ENCODE data around the gene MANBA.
A peak's percentile ranks its signal among the peaks of the same experiment; 100 is the strongest.
"Not testable (repeated sequence)": the region's sequence is repeated elsewhere in the genome, so short reads cannot be mapped to it uniquely, and the experiment has no call there.

The MANBA gene

GRCh38 chr4:102619021-102619420, 141.7 kb downstream of the MANBA start:
- DNase-seq: not testable (repeated sequence)

GRCh38 chr4:102616636-102617035, 144.1 kb downstream of the MANBA start:
- no peak for DNase-seq

DNA sequence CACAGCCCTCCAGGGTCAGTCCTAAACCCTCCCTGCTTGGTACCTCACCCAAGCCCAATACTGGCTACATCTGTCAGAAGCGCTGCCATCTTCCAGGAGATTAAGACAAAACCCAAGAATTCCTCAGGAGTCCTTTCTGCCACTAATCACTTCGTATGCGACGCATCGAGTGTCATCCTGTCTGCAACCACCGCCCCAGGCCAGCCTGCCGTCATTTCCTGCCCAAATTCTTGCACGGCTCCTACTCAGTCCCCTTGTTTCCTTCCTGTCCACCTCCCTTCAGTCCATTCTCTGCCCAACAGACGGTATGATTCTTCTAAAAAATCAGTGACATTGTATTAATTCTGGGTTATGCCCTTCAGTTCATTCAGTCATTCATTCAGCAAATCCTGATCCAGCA, 146.0 kb downstream of the MANBA start:
- DNase-seq: no peak

DNA sequence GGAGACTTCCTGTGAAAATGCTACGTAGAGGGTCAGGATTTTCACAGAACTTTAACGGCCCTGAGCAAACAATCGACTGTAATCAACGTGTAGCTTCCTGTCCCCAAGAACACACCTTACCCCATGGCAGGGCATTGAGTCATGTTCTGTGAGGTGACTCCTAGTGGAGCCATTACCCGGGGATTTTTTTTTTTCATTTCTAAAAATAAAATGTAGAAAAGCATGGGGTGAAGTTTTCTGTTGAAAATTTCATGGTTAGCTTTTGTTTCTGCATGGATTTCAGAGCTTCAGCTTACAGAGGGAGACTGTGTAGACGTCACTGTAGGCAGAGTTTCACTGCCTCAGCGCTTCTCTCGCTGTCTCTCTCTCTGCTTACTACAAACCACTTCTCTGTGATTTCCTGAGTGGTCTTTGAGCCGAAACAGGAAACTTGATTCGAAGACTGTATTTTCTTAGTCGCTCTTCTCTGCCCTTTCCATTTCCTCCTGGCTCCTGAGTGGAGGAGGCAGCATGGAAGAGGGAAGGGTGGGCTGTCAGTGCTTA, 147.9 kb downstream of the MANBA start:
- DNase-seq: peak; percentile 34

- no peak for DNase-seq
Measured at GRCh38 chr4:102612210-102612609, 148.6 kb downstream of the MANBA start.

GRCh38 chr4:102610476-102610875, 150.3 kb downstream of the MANBA start:
- no peak for DNase-seq

- no peak for DNase-seq
Measured at GRCh38 chr4:102610007-102610406, 150.8 kb downstream of the MANBA start.

GRCh38 chr4:102608190-102608589, 152.6 kb downstream of the MANBA start:
- no peak for DNase-seq

GRCh38 chr4:102606846-102607450, 153.8 kb downstream of the MANBA start:
- no peak for DNase-seq

GRCh38 chr4:102606261-102606660, 154.5 kb downstream of the MANBA start:
- DNase-seq: no peak

- DNase-seq: no peak
Measured at GRCh38 chr4:102604222-102604940, 156.4 kb downstream of the MANBA start.

- no peak for DNase-seq
Measured at GRCh38 chr4:102601586-102602227, 159.1 kb downstream of the MANBA start.

DNA sequence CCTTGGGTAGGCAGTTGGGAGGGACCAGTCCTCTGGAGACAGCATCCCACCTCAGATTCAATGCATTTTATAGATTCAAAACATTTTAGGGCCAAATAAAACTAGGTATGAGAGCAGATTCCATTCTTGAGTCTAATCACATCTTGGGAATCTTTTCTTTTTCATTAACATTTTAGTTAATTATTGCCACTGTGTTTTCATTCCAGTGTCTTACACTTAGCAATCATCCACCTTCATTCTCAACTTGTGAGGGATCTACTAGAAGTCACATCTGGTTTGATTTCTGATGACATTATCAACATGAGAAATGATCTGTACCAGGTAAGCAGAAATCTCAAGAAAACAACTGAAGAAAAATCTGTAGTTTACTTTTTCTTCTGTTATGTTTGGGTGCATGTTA, 160.1 kb downstream of the MANBA start:
- DNase-seq: no peak

GRCh38 chr4:102599886-102600285, 160.9 kb downstream of the MANBA start:
- no peak for DNase-seq

GRCh38 chr4:102599455-102599854, 161.3 kb downstream of the MANBA start:
- DNase-seq: no peak

DNA sequence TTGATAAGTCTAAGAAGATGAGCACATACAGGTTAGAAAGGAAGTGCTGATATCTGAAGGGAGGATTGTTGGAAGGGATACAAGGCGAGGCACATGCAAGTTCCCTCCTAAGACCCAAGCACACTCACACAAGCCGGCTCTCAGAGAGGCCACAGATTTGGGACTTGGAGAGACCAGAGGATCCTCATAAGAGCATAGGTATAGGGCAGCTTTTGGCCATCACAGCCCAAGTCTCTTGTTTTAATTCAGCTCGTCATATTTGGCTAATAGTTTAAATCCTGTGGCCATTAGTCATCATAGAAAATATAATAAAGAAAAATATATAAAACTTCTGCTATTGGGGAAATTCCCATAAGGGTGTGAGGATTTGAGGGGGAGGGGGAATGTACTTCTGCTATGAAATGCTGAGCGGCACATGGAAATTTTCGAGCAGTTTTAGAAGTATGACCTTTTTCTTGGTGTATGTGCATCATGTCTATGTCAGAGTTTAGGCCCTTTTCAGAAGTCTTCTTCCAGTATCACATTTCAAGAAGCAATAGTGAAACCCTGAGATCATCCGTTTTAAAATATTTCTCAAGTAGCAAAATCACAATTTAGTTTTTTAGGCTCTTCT, 161.9 kb downstream of the MANBA start:
- DNase-seq: no peak

DNA sequence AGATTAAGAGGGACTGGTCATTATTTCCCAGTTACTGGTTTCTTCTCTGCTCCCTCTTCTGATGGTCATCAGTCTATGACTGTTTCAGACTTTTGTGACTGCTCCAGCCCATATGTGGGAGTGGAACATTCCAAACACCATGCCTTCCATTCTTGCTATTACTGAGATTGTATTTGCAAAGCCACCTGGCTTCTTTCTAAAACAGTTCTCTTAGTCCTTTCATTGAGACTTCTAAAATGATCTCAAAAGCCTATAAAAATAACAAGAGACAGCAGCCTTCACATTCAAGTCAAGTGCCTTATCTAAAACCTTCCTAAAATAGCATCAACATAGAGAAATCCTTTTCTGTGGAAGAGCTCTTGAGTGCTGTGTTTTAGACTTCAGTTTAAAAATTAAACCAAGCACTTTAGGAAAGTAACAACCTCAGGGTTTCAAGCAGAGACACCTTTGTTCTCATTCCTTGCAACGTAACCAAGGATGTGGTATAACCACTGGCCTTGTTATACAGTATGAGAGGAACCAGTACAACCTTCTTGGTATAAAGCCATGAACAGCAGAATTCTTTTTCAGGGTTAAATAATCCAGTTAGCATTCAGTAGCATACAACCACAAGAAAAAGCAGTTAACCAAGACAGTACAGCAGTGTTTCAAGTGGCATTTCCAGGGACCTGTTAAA, 162.5 kb downstream of the MANBA start:
- no peak for DNase-seq

DNA sequence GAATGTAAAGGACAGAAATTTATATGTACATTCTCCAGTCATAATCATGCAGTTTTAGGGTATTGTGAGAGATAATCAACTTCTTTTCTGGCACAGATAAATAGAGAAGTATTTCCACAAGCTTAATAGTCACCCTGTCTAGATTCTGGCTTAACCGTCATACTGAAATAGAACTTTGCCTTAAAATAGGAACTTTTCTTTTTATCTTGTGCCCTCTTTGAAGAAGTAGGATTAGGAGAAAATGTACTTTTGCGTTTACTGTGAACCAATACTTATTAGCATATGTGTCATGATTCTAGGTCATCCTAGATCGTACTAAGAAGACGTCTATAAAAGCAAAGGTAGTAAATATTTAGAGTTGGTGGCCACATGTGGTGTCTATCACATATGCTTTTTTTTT, 164.2 kb downstream of the MANBA start:
- DNase-seq: no peak

- no peak for DNase-seq
Measured at GRCh38 chr4:102594000-102594399, 166.8 kb downstream of the MANBA start.

DNA sequence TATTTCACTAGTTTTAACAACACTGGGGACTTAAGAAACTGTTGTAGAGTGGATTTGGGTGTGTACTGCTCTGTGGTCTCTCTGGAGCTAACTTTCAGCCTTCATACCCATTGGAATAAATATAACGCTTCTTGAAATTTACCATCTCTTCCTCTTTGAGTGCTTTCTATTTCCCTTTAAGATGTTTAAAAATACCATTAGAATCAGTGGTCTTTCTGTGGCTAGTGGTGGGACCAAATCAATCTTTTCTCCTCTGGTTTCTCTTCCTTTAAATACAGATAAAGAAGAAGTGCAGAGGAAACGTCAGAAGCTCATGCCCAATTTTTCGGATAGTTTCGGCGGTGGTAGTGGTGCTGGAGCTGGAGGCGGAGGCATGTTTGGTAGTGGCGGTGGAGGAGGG, 167.6 kb downstream of the MANBA start:
- DNase-seq: no peak

- DNase-seq: no peak
Measured at GRCh38 chr4:102592256-102592655, 168.5 kb downstream of the MANBA start.

DNA sequence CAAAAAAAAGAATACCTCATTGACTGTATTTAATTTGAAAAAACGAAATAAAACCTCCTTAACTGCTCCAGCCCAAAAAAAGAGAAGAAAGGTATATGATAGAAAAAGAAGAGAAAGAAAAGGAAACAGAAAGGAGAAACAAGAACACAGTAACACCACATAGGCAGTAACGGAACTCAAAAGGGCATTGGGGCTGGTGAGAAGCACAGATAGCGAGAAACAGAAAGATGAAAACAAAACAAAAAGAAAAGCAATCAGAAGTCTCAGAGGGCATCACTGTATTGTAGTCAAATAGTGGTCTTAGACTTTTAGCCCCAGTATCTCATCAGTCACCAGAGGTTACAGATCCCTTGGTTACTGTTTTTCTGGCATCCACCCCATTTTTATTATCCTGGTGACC, 171.0 kb downstream of the MANBA start:
- no peak for DNase-seq

GRCh38 chr4:102586644-102587021, 174.1 kb downstream of the MANBA start:
- DNase-seq: no peak

Data from stimulated activated CD4-positive, alpha-beta T cell treated with anti-CD3 and anti-CD28 coated beads, Interleukin-4, amount 100 ng/mL, for 1 hour (primary cell).